HG02623 (cell line): ENCODE data around the gene OTUB1.
"Not testable (repeated sequence)": the region's sequence is repeated elsewhere in the genome, so short reads cannot be mapped to it uniquely, and the experiment has no call there.

Experiments used
- ATAC-seq: cut with Tn5 transposase; IDR thresholded peaks from one replicate; pipeline ENCODE4 v1.9.1; 2021; ENCODE audit warnings: moderate library complexity; ENCODE audit not compliant: unreplicated experiment

The OTUB1 gene

GRCh38 chr11:64042301-64042700 is 56.1 kb downstream of the OTUB1 start:
- ATAC-seq, result no peak

GRCh38 chr11:64043545-64043944 is 57.3 kb downstream of the OTUB1 start:
- ATAC-seq, result no peak

DNA sequence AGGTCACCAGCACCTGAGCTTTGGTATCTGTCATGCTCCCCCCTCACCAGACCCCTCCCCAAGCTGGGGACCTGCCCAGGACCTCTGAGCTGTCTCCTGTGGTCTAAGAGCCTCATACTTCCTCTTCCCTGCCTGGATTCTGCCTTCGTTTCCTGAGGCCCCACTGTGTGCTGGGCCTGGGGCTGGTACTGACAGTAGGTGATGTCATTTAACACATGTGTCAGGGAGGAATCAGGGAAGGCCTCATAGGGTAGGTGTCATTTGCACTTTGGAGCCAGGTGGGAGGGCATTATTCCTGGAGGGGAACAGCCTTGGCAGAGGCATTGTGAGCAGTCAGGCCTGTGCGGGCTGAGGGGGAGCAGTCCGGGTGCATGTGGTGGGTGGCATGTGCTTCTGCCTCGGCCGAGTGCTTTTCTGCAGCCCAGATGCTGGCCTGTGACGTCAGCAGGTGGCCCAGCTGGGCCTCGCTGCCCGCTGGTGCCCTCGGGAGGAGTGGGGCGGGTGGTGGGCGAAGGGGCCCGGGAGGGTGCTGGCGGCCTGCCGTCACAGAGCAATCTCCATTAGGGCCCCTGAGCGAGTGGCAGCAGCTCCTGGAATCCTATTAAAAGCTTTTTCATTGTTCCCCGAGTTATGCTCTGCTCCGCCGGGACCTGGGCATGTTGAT is 58.6 kb downstream of the OTUB1 start:
- no peak for ATAC-seq

GRCh38 chr11:64045700-64046099 is 59.5 kb downstream of the OTUB1 start:
- no peak for ATAC-seq

GRCh38 chr11:64047373-64047772 is 61.1 kb downstream of the OTUB1 start:
- ATAC-seq, result not testable (repeated sequence)
